Measurements from ENCODE around the gene KLHDC8B.

GRCh38 chr3:49166752-49167556, 4.4 kb upstream of the KLHDC8B start:
- no peak for TF ChIP-seq CTCF (IDR thresholded peaks at IDR 0.05; ENCODE audit: poor library complexity)
- no peak for TF ChIP-seq EZH2phosphoT487 (IDR thresholded peaks at IDR 0.05; ENCODE audit: low read depth, severe bottlenecking, unreplicated experiment)

All from hepatocyte (in vitro differentiated cells).